ENCODE measurements around the gene ETFBKMT. TPM values are rescaled to one million over a fixed set of nuclear protein-coding genes. Genes with fewer than 3 reads are reported as not detected.
A peak's percentile ranks its signal among the peaks of the same experiment; 100 is the strongest.

Gene ETFBKMT
- polyA plus RNA-seq, 3 donors = 0.67 to 2.2 (median 1.5) TPM

DNA sequence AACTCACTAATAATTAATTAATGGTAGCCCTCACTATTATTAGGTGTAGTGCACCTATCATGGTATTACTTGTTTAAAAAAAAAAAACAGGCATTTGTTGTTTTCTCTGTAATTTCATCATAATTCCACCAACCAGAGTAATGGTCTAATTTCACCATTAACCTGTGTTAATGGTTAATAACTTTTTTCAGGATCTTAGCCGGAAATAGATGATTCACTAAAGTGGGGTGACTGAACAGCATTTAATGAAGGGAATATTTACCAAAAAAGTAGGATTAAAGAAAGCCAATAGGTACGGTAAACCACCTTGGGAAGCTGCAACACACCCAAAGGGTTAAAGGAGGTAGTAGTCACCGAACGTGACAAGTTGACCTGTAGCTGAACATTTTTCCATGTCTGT lies 13.0 kb downstream of the ETFBKMT start:
- H3K79me2 ChIP-seq (ENCODE audit: insufficient read depth, low read length) = no peaks in the 10 kb centered on the region
- Mint-ChIP-seq H3K4me1 (no peaks in the 10 kb centered on the region), H3K9me3 (peaks cover 3 to 21% (median 16%) of the 10 kb centered on the region in 7 donors), H3K36me3 (peaks cover 11 to 23% of the 10 kb centered on the region in 2 donors), H3K4me3 (no peak overlapping the region), H3K27ac (no peak overlapping the region), H3K27me3 (ENCODE audit: low read depth in 3 of 3) (peaks cover 0 to 3% (median 2%) of the 10 kb centered on the region in 3 donors)
- peaks cover 12 to 14% of the 10 kb centered on the region in 2 donors for H3K9me3 ChIP-seq (replicated peaks in 1 of 2; ENCODE audit: control insufficient read depth in 1 of 2, insufficient read depth in 1 of 2, low read length in 2 of 2)
- WGBS (ENCODE audit: insufficient coverage) = no CpG with 5 or more reads among the region's 4 CpGs
- H3K4me2 ChIP-seq (replicated peaks; ENCODE audit: extremely low read depth, low read length, poor library complexity, severe bottlenecking) = no peak overlapping the region
- peaks cover 0 to 5% of the 10 kb centered on the region in 2 donors for H3K36me3 ChIP-seq (replicated peaks in 1 of 2; ENCODE audit: control insufficient read depth in 1 of 2, insufficient read depth in 2 of 2, low read length in 2 of 2)
- no peak overlapping the region for H3K27ac ChIP-seq (ENCODE audit: low read depth in 1 of 2, low read length in 2 of 2)
- no peak overlapping the region for H2AFZ ChIP-seq (ENCODE audit: insufficient read depth, low read depth, low read length, poor library complexity, severe bottlenecking)
- intact Hi-C loops (cut with micrococcal nuclease) = loop anchor here (10.0 kb wide), 2 partner anchors 292 to 392 kb away; no protein-coding TSS in a partner anchor
- no peaks in the 10 kb centered on the region for H4K20me1 ChIP-seq (ENCODE audit: insufficient read depth, low read length)
- no peak for TF ChIP-seq CTCF (IDR thresholded peaks at IDR 0.05)
- H3K27me3 ChIP-seq (ENCODE audit: control insufficient read depth in 2 of 2, insufficient read depth in 2 of 2, low read length in 2 of 2) = no peaks in the 10 kb centered on the region
- H3K4me1 ChIP-seq (ENCODE audit: control insufficient read depth in 1 of 2, insufficient read depth in 2 of 2, low read length in 2 of 2) = no peaks in the 10 kb centered on the region
- no peak overlapping the region for H3K9ac ChIP-seq (ENCODE audit: insufficient read depth, low read length, poor library complexity, severe bottlenecking)
- DNase-seq = no peak
- H3K4me3 ChIP-seq (replicated peaks in 1 of 3; ENCODE audit: low read depth in 2 of 3, low read length in 3 of 3) = no peak overlapping the region

GRCh38 chr12:31682136-31682962 lies 22.9 kb downstream of the ETFBKMT start:
- Histone ChIP-seq H3K79me2 (ENCODE audit: insufficient read depth, low read length) (no peaks in the 10 kb centered on the region), H3K9me3 (replicated peaks in 1 of 2; ENCODE audit: control insufficient read depth in 1 of 2, insufficient read depth in 1 of 2, low read length in 2 of 2) (peaks cover 0 to 7% of the 10 kb centered on the region in 2 donors), H3K4me2 (replicated peaks; ENCODE audit: extremely low read depth, low read length, poor library complexity, severe bottlenecking) (no peak overlapping the region), H3K36me3 (replicated peaks in 1 of 2; ENCODE audit: control insufficient read depth in 1 of 2, insufficient read depth in 2 of 2, low read length in 2 of 2) (no peaks in the 10 kb centered on the region), H2AFZ (ENCODE audit: insufficient read depth, low read depth, low read length, poor library complexity, severe bottlenecking) (no peak overlapping the region), H3K9ac (ENCODE audit: insufficient read depth, low read length, poor library complexity, severe bottlenecking) (no peak overlapping the region), H4K20me1 (ENCODE audit: insufficient read depth, low read length) (no peaks in the 10 kb centered on the region), H3K27ac (ENCODE audit: low read depth in 1 of 2, low read length in 2 of 2) (no peak overlapping the region), H3K4me3 (replicated peaks in 1 of 3; ENCODE audit: low read depth in 2 of 3, low read length in 3 of 3) (no peak overlapping the region), H3K4me1 (ENCODE audit: control insufficient read depth in 1 of 2, insufficient read depth in 2 of 2, low read length in 2 of 2) (peaks cover 18 to 21% of the 10 kb centered on the region in 2 donors), H3K27me3 (ENCODE audit: control insufficient read depth in 2 of 2, insufficient read depth in 2 of 2, low read length in 2 of 2) (no peaks in the 10 kb centered on the region)
- Mint-ChIP-seq H3K36me3 (peaks cover 6 to 15% of the 10 kb centered on the region in 2 donors), H3K4me1 (peaks cover 18% of the 10 kb centered on the region), H3K27ac (peak overlapping the region in 6 of 7 donors; percentile 17 to 91 (median 80)), H3K27me3 (ENCODE audit: low read depth in 3 of 3) (peaks cover 0 to 1% (median 0%) of the 10 kb centered on the region in 3 donors), H3K4me3 (no peak overlapping the region), H3K9me3 (peaks cover 4 to 15% (median 12%) of the 10 kb centered on the region in 7 donors)
- DNase-seq = peak; percentile 76 to 88 (median 84)
- peak; percentile 81 for TF ChIP-seq CTCF (IDR thresholded peaks at IDR 0.05)
- intact Hi-C loops (cut with micrococcal nuclease) = loop anchor here in 1 of 2 donors (5.0 kb wide), 2 partner anchors 150 to 280 kb away; no protein-coding TSS in a partner anchor
- 74% methylated on average over 7 of the region's 10 CpGs for WGBS (ENCODE audit: insufficient coverage)

All from CD14-positive monocyte (primary cell).